CD4-positive, alpha-beta T cell treated with Interleukin-6 for 4 hours (primary cell): ENCODE measurements around the gene SZRD1.
"Not testable (repeated sequence)": the region's sequence is repeated elsewhere in the genome, so short reads cannot be mapped to it uniquely, and the experiment has no call there.

Experiments
- DNase-seq: peaks from one replicate; pipeline ENCODE4 v3.0.0-alpha.2; 2020; ENCODE audit warnings: mixed read lengths

Gene SZRD1, protein sequence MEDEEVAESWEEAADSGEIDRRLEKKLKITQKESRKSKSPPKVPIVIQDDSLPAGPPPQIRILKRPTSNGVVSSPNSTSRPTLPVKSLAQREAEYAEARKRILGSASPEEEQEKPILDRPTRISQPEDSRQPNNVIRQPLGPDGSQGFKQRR

DNA sequence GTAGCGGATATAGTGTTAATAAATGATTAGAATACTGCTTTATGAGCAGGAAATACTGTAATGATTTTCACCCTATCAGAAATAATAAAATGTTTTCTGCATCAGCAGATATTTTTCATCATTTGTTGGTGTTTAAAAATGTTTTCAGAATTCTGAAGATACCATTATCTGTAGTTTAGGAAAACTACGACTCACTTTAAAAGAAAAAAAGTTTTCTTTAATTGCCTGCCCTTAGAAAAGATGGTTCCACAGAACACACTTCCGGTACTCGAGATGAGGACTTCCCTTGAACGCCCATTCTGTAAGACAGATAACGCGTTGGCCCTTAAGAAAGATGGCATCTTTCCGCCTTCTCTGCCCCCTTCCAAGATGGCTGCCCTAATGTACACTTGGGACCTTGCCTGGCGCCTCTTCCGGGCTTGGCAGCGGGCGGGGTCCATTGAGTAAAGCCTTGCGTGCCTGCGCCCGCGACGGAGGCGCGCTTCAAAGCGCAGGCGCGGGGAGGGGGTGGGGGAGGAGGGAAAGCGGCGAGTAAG is at the start of gene SZRD1:
SZRD1 (plus strand) TSS at position 521 of the 536 bp plus-strand sequence. CDS start 16 bp downstream, outside the sequence.
- DNase-seq: peak; percentile 96

DNA sequence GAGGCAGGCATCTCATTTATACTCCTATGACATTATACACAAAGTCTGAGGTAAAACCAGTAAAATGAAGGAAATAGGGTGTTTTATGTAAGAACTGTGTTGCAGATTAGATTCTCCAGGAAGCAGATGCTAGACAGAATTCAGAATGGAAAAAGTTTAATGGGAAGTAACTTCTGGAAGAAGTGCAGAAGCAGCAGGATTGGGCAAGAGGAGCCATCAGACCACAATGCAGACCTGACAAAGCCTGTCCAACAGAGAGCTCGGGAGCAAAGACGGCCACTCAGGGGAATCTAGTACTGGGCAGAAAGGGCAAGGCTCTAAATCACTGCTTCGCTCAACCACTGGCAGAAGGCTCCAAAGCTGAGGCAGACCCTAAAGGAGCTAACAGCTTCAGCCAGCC is 48.5 kb upstream of the SZRD1 start:
- DNase-seq: no peak

GRCh38 chr1:16321176-16321867 is 45.7 kb upstream of the SZRD1 start:
- DNase-seq: no peak

GRCh38 chr1:16324456-16324890 is 42.6 kb upstream of the SZRD1 start:
- DNase-seq: no peak

- no peak for DNase-seq
Measured at GRCh38 chr1:16326833-16327404, 40.1 kb upstream of the SZRD1 start.

- no peak for DNase-seq
Measured at GRCh38 chr1:16334655-16335340, 32.2 kb upstream of the SZRD1 start.

- no peak for DNase-seq
Measured at GRCh38 chr1:16338961-16339360, 28.1 kb upstream of the SZRD1 start.

DNA sequence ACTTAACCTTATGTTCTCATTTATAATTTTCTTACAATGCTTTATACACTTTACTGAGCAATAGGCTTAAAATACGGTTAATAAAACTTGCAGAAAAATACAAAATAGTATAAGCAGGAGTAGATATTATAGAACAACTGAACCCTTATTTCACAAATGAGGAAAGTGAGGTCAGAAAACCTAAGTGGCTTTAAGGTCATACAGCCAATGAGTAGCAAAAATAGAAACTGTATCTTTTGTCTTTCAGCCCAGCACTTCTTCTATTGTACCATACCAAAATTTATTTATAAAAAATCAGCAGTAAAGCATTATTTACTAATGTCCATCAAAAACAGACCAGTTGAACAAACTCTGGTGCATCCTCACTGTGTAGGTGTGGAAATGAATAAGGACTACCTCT is 26.4 kb upstream of the SZRD1 start:
- DNase-seq: no peak

DNA sequence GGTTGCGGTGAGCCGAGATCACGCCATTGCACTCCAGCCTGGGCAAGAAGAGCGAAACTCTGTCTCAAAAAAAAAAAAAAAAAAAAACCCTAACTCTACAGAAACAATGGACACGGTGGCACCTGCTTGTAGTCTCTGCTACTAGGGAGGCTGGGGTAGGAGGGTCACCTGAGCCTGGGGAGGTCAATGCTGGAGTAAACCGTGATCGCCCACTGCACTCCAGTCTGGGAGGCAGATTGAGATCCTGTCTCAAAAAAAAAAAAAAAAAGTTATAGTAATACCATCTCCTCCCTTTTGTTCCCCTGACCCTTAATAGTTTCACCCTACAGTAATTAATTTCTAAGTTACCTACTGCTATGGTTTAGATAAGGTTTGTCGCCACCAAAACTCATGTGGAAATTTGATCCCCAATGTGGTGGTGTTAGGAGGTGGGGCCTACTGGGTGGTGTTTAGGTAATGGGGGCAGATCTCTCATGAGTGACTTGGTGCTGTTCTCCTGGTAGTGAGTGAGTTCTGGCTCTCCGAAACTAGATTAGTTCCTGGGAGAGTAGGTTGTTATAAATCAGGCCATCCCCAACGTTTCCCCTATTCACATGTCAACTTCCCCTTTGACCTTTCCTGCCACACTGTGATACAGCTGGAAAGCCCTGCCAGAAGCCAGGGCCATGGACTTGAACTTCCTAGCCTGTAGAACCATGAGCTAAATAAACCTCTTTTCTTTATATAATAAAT is 24.5 kb upstream of the SZRD1 start:
- DNase-seq: no peak

- not testable (repeated sequence) for DNase-seq
Measured at GRCh38 chr1:16343276-16343675, 23.8 kb upstream of the SZRD1 start.

DNA sequence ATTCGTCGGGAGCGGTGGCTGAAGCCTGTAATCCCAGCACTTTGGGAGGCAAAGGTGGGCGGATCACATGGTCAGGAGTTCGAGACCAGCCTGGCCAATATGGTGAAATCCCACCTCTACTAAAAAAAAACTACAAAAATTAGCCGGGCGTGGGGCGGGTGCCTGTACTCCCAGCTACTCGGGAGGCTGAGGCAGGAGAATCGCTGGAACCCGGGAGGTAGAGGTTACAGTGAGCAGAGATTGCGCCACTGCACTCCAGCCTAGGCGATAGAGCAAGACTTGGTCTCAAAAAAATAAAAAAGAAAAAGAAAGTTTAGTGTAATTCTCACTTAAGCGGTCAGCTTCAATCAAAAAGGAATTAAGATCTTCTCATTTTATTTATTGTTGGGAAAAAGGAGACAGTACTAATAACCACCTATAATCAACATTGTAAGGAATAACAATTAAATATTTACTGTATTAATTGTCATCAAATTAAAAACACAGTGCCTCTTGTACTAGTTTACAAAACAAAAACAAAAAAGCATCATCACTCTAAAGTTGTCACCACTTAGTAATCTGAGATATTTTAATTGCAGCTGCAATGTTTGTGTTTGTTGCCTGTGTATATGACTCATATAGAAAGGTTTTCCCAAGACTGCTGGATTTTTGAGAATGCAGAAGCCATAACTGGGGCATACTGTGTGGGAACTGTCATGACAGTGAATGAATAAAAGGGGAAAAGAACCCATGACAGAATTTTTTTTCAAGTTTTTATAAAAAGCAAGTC is 18.4 kb upstream of the SZRD1 start:
- no peak for DNase-seq

DNA sequence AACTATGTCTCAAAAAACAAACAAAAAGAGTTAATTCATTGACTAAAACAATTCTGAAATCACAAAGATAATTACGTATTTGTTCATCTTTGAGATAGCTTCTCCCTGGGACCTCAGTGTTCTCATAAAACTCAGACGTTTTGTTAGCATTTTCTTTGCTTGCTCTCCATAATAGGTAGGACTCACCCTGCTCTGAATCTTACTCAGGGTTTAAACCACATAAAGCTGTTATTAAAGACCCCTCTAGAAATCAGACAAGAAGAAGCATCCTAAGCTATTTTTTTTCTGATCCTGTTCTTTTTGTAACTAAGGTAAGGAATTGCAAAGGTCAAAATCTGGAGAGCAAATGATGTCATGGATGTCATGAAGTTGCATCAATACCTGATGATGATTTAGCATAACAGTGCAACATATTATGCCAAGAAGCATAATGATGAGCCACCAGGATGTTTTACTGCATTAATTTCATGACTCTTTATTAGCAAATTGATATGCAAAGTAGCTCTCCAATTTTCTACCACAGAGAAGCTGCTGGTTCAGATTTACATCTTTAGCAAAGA is 17.1 kb upstream of the SZRD1 start:
- DNase-seq: no peak

- DNase-seq: peak; percentile 2
Measured at GRCh38 chr1:16351456-16351993, 15.5 kb upstream of the SZRD1 start.

GRCh38 chr1:16351994-16352841 is 14.8 kb upstream of the SZRD1 start, which contains the start of gene FBXO42:
FBXO42 (minus strand) TSS chr1:16352480; CDS start chr1:16315418, 37,062 bp downstream.
- DNase-seq: peak; percentile 92

DNA sequence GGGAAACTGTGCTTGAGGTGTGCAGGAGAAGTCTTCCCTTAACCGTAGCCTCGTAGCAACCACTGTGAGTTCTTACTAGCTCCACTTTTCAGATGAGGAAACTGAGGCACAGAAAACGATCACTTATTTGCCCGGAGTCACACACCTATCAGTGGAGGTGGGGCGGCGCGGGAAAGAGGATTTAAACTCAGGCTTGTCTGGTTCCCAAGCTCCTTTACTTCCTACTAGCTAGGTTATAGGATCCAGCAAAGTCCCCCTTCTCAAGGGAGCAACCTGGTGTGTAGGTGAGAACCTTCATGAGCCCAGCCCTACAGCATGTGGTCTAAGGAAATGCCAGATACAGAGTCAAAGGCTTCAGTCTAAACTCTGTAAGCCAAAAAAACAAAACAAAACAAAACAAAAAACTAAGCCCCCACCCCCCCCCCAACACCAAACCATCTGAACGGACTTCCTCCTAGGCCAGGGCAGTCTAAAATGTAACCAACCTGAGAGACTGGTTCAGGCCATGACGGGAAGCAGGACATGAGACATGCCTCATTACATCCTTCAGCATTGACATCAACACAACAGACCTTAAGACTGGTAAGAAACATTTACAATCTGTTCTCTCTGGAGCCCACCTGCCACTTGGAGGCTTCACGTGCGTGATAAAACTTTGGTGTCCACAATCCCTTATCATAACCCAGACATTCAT is 14.1 kb upstream of the SZRD1 start:
- no peak for DNase-seq

GRCh38 chr1:16354619-16355018 is 12.4 kb upstream of the SZRD1 start:
- DNase-seq: no peak

DNA sequence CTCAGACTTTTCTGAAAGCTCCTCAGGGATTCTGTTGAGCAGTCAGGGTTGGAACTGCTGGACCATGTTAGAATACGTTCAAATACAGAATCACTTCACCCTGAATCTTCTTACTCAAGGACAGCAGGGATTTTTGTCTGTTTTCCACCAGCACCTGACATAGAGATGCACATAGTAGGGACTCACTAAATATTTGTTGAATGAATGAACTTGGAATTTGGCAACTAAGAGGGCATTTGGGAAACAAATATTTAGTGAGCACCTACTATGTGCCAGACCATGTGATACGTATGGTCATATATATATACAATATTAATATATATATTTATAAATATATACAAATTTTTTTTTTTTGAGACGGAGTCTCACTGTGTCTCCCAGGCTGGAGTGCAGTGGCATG is 10.2 kb upstream of the SZRD1 start:
- no peak for DNase-seq

GRCh38 chr1:16365146-16365498 is 1.9 kb upstream of the SZRD1 start:
- DNase-seq: not testable (repeated sequence)

- DNase-seq: peak; percentile 85
Measured at GRCh38 chr1:16367258-16367967, 371 bp downstream of the SZRD1 start.
